ENCODE results near the gene ANKRD33.

GRCh38 chr12:51866324-51866723 lies 21.6 kb upstream of the ANKRD33 start:
- TF ChIP-seq, protein P1, sequence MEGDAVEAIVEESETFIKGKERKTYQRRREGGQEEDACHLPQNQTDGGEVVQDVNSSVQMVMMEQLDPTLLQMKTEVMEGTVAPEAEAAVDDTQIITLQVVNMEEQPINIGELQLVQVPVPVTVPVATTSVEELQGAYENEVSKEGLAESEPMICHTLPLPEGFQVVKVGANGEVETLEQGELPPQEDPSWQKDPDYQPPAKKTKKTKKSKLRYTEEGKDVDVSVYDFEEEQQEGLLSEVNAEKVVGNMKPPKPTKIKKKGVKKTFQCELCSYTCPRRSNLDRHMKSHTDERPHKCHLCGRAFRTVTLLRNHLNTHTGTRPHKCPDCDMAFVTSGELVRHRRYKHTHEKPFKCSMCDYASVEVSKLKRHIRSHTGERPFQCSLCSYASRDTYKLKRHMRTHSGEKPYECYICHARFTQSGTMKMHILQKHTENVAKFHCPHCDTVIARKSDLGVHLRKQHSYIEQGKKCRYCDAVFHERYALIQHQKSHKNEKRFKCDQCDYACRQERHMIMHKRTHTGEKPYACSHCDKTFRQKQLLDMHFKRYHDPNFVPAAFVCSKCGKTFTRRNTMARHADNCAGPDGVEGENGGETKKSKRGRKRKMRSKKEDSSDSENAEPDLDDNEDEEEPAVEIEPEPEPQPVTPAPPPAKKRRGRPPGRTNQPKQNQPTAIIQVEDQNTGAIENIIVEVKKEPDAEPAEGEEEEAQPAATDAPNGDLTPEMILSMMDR (IDR thresholded peaks at IDR 0.05): no peak
- no peak for TF ChIP-seq POLR2A (IDR thresholded peaks at IDR 0.05)

All from tibial nerve (tissue), 3 donors.